Activated T-helper 2 cell treated with anti-CD3 and anti-CD28 coated beads, Interferon-gamma antibody, Interleukin-2, Interleukin-4, amounts not matched to agents 10 μg/mL and 5 μg/mL and 100 μg/mL, durations not matched to agents 14 hours and 24 hours and 36 hours (primary cell): Measurements from ENCODE around the gene RIBC2. TPM values are rescaled to one million over a fixed set of nuclear protein-coding genes. Genes with fewer than 3 reads are reported as not detected.
"Not testable (repeated sequence)": the region's sequence is repeated elsewhere in the genome, so short reads cannot be mapped to it uniquely, and the experiment has no call there.

Experiments
- DNase-seq: peaks from one replicate; pipeline ENCODE4 v3.0.0; 2021; ENCODE audit warnings: low spot score
- H3K27ac Mint-ChIP-seq: one replicate; pipeline ENCODE4 v1.8.0; 2021; ENCODE audit warnings: mixed read lengths
- H3K27me3 Mint-ChIP-seq: one replicate; pipeline ENCODE4 v1.8.0; 2021; ENCODE audit warnings: low read depth, mixed read lengths
- H3K36me3 Mint-ChIP-seq: one replicate; pipeline ENCODE4 v1.8.0; 2021; ENCODE audit warnings: low read depth, mixed read lengths
- H3K4me1 Mint-ChIP-seq: one replicate; pipeline ENCODE4 v1.8.0; 2021; ENCODE audit warnings: low read depth, mixed read lengths
- H3K4me3 Mint-ChIP-seq: one replicate; pipeline ENCODE4 v1.8.0; 2021; ENCODE audit warnings: low read depth, mild to moderate bottlenecking, moderate library complexity, mixed read lengths
- H3K9me3 Mint-ChIP-seq: one replicate; pipeline ENCODE4 v1.8.0; 2021; ENCODE audit warnings: mixed read lengths
- intact Hi-C: fragments of 100-400 bp; cut with micrococcal nuclease; formaldehyde crosslinking; loops from one replicate; pipeline ENCODE4 v1.15.1; 2023
- total RNA-seq: library from RNA; stranded (reverse); gene quantifications from 2 replicates; pipeline ENCODE4 v1.2.3, GENCODE V29; 2022

RIBC2 gene
- total RNA-seq, 1 donor from 2014 or later: 11.0 TPM

GRCh38 chr22:45444168-45444567 lies 30.7 kb downstream of the RIBC2 start:
- Mint-ChIP-seq H3K27me3 (peaks cover 2% of the 10 kb centered on the region), H3K4me1 (peaks cover 8% of the 10 kb centered on the region), H3K4me3 (no peak overlapping the region), H3K27ac (no peak overlapping the region), H3K36me3 (no peaks in the 10 kb centered on the region), H3K9me3 (no peaks in the 10 kb centered on the region)
- intact Hi-C loops: loop anchor here (10.0 kb wide), 1 partner anchor 111 kb away; no protein-coding TSS in a partner anchor
- DNase-seq: no peak

- no peak overlapping the region for H3K4me3 Mint-ChIP-seq
- no peaks in the 10 kb centered on the region for H3K9me3 Mint-ChIP-seq
- H3K27me3 Mint-ChIP-seq: peaks cover 2% of the 10 kb centered on the region
- H3K4me1 Mint-ChIP-seq: peaks cover 8% of the 10 kb centered on the region
- no peak overlapping the region for H3K27ac Mint-ChIP-seq
- H3K36me3 Mint-ChIP-seq: no peaks in the 10 kb centered on the region
- no peak for DNase-seq
- intact Hi-C loops: loop anchor here (10.0 kb wide), 1 partner anchor 110 kb away; no protein-coding TSS in a partner anchor
Observed at GRCh38 chr22:45445031-45445710, 31.7 kb downstream of the RIBC2 start.

DNA sequence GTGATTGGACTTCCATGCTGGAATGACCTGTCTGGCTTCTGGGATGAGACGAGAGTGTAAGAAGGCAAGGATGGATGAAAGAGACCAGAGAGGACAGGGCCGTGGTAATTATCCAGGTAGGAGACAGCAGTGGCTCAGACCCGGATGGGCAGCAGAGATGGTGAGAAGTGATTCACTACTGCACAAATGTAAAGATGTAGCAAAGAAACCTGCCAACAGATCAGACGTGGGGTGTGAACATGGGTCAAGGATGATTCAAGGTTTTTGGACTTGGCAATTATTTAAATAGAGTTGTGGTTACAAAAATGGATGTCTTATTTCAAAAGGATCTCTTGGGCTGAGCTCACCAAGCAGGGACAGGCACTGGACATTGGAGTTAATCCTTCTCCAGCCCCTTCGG lies 32.7 kb downstream of the RIBC2 start:
- no peaks in the 10 kb centered on the region for H3K9me3 Mint-ChIP-seq
- H3K27me3 Mint-ChIP-seq: peaks cover 1% of the 10 kb centered on the region
- peaks cover 1% of the 10 kb centered on the region for H3K4me1 Mint-ChIP-seq
- no peaks in the 10 kb centered on the region for H3K36me3 Mint-ChIP-seq
- no peak for DNase-seq
- intact Hi-C loops: loop anchor here (10.0 kb wide), 1 partner anchor 109 kb away; no protein-coding TSS in a partner anchor
- H3K4me3 Mint-ChIP-seq: no peak overlapping the region
- H3K27ac Mint-ChIP-seq: no peak overlapping the region

DNA sequence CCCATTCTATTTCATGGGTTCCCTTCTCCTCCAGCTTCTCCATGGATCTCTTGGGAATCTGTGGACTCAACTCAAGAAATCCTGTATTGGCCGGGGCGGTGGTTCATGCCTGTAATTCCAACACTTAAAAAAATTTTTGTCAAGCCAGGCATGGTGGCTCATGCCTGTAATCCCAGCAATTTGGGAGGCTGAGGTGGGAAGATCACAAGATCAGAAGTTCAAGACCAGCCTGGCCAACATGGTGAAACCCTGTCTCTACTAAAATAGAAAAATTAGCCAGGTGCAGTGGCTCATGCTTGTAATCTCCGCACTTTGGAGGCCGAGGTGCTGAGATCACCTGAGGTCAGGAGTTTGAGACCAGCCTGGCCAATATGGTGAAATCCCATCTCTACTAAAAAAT lies 34.1 kb downstream of the RIBC2 start:
- intact Hi-C loops: loop anchor here (10.0 kb wide), 1 partner anchor 107 kb away; no protein-coding TSS in a partner anchor
- not testable (repeated sequence) for H3K36me3 Mint-ChIP-seq

DNA sequence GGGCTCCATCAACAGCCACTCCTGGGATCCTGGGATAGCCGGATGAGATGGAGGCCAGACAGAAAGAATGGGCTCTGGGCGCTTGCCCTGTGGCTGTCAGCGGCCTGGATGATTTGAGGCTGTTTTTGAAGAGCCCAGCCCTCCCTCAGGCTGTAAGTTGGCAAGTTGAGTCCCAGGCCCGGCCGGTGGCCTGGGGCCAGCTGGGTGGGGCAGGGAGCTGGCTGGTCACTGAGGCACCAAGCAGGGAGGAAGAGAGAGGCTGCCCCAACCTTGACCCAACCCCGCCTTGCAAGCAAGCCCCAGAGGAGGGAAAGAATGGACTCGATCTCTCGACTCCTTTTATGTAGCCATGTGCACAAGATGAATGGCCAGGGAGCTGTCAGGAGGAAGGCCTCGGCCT lies 34.9 kb downstream of the RIBC2 start:
- Mint-ChIP-seq H3K27me3 (no peaks in the 10 kb centered on the region), H3K9me3 (no peaks in the 10 kb centered on the region), H3K4me3 (no peak overlapping the region), H3K4me1 (no peaks in the 10 kb centered on the region), H3K36me3 (no peaks in the 10 kb centered on the region), H3K27ac (no peak overlapping the region)
- DNase-seq: no peak
- intact Hi-C loops: loop anchor here (10.0 kb wide), 1 partner anchor 106 kb away; no protein-coding TSS in a partner anchor

More for the DNA sequence above, 34.1 kb downstream of the RIBC2 start:
- not testable (repeated sequence) for DNase-seq, H3K9me3 Mint-ChIP-seq, H3K27me3 Mint-ChIP-seq, H3K4me3 Mint-ChIP-seq, H3K27ac Mint-ChIP-seq, H3K4me1 Mint-ChIP-seq

- not testable (repeated sequence) for H3K9me3 Mint-ChIP-seq, H3K27ac Mint-ChIP-seq, H3K4me3 Mint-ChIP-seq, DNase-seq, H3K4me1 Mint-ChIP-seq, H3K36me3 Mint-ChIP-seq, H3K27me3 Mint-ChIP-seq
- intact Hi-C loops: loop anchor here (10.0 kb wide), 1 partner anchor 105 kb away; no protein-coding TSS in a partner anchor
Observed at GRCh38 chr22:45449442-45449841, 35.9 kb downstream of the RIBC2 start.

DNA sequence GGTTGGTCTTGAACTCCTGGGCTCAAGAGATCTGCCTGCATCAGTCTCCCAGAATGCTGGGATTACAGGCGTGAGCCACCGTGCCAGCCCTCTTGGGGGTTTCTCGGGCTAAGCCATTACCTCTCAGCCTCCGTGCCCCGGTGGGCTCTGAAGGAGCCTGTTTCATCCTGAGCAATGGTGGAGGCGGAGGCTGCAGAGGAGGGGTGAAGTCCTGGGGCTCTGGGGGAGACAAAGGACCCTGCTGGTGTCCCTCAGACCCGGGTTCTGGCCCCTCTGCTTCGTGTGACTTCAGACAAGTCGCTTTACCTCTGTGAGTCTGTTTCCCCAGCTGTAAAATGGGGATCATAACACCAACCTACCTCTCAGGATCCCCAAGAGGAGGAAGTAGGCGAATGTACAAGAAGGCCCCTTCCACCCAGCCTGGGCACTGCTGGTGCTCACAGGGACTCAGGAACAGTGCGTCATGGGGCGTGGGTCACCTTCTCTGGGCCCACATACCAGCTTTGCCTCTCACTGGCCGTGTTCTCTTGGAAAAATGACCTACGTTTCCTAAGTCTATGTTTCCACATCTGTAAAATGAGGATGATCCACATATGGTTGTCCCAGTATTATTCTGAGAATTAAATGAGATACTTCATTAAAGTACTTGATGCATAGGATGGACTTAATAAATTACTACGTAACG lies 36.8 kb downstream of the RIBC2 start:
- Mint-ChIP-seq H3K9me3 (no peaks in the 10 kb centered on the region), H3K4me3 (no peak overlapping the region), H3K4me1 (no peaks in the 10 kb centered on the region), H3K27ac (no peak overlapping the region), H3K36me3 (no peaks in the 10 kb centered on the region), H3K27me3 (no peaks in the 10 kb centered on the region)
- intact Hi-C loops: no loop called here
- DNase-seq: no peak

- Mint-ChIP-seq H3K27ac (no peak overlapping the region), H3K4me3 (no peak overlapping the region), H3K27me3 (no peaks in the 10 kb centered on the region), H3K4me1 (no peaks in the 10 kb centered on the region), H3K36me3 (no peaks in the 10 kb centered on the region), H3K9me3 (no peaks in the 10 kb centered on the region)
- intact Hi-C loops: no loop called here
- no peak for DNase-seq
Observed at GRCh38 chr22:45450921-45451651, 37.6 kb downstream of the RIBC2 start.

GRCh38 chr22:45451972-45452371 lies 38.5 kb downstream of the RIBC2 start:
- Mint-ChIP-seq H3K27me3 (no peaks in the 10 kb centered on the region), H3K36me3 (no peaks in the 10 kb centered on the region), H3K4me1 (no peaks in the 10 kb centered on the region), H3K4me3 (no peak overlapping the region), H3K9me3 (no peaks in the 10 kb centered on the region), H3K27ac (no peak overlapping the region)
- DNase-seq: no peak
- intact Hi-C loops: no loop called here

GRCh38 chr22:45452565-45453379 lies 39.3 kb downstream of the RIBC2 start:
- Mint-ChIP-seq H3K4me1 (no peaks in the 10 kb centered on the region), H3K27me3 (no peaks in the 10 kb centered on the region), H3K36me3 (no peaks in the 10 kb centered on the region), H3K27ac (no peak overlapping the region), H3K4me3 (no peak overlapping the region), H3K9me3 (no peaks in the 10 kb centered on the region)
- intact Hi-C loops: no loop called here
- DNase-seq: no peak

GRCh38 chr22:45453764-45454163 lies 40.3 kb downstream of the RIBC2 start:
- Mint-ChIP-seq H3K4me1 (no peaks in the 10 kb centered on the region), H3K9me3 (no peaks in the 10 kb centered on the region), H3K27me3 (no peaks in the 10 kb centered on the region), H3K4me3 (no peak overlapping the region), H3K36me3 (no peaks in the 10 kb centered on the region), H3K27ac (no peak overlapping the region)
- intact Hi-C loops: no loop called here
- no peak for DNase-seq

DNA sequence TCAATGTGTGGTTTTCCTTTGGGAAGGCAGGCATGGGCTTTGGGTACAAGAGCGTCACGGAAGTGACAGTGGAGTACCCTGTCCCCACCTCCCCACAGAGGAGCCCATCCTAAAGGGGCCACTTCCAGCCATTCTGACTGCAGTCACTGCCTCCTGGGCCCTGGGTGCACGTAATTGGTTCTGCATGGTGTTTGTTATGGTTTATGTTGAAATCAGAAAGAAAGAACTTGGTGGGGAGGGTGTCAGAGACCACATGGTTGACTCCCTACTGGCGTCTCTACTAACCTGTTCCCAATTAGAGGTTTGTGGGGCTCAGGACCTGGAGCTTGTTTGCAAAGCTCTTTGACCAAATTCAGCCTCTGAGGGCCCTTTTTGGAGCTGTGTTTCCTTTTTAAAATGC lies 40.8 kb downstream of the RIBC2 start:
- H3K4me1 Mint-ChIP-seq: no peaks in the 10 kb centered on the region
- no peak overlapping the region for H3K27ac Mint-ChIP-seq
- no peaks in the 10 kb centered on the region for H3K27me3 Mint-ChIP-seq
- no peaks in the 10 kb centered on the region for H3K9me3 Mint-ChIP-seq
- no peaks in the 10 kb centered on the region for H3K36me3 Mint-ChIP-seq
- intact Hi-C loops: no loop called here
- no peak overlapping the region for H3K4me3 Mint-ChIP-seq
- DNase-seq: no peak
